Measurements from ENCODE around the gene FXR1.
"Not testable (repeated sequence)": the region's sequence is repeated elsewhere in the genome, so short reads cannot be mapped to it uniquely, and the experiment has no call there.

Gene FXR1

GRCh38 chr3:180981912-180982311 is 69.4 kb downstream of the FXR1 start:
- peaks cover 88% of the 10 kb centered on the region for H3K36me3 ChIP-seq (ENCODE audit: insufficient read depth, low read length)
- H3K4me3 ChIP-seq: no peak overlapping the region
- H3K9me3 ChIP-seq (ENCODE audit: low read depth, low read length): no peaks in the 10 kb centered on the region
- H3K9ac ChIP-seq (ENCODE audit: insufficient read length): no peak overlapping the region
- H3K27ac ChIP-seq: peak overlapping the region; percentile 65
- no peak for DNase-seq (ENCODE audit: low read depth, low spot score)
- no peak for TF ChIP-seq FOXP2 (optimal IDR thresholded peaks at IDR 0.05; ENCODE audit: control extremely low read depth, extremely low read length, insufficient read depth)
- no peak for TF ChIP-seq POLR2AphosphoS5 (IDR thresholded peaks at IDR 0.05; ENCODE audit: borderline replicate concordance, low read depth, low read length)
- no peak for TF ChIP-seq EZH2 (IDR thresholded peaks at IDR 0.05)

DNA sequence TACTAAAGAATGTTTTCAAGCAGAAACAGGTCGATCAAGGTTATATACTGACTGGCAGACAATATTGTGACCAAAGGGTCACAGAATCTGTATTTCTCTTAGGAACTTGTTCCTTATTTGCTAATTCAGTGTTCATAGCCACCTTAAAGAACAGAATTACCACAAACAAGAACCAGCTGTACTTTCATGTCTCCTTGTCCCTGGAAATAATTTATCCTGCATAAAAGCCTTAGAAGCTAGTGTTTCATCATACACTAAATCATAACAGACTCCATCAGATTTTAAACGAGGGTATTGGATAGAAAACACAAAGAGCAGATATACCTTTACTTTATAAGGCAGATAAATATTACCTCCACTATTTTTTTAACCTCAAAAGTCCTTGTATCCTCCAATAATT is 70.7 kb downstream of the FXR1 start:
- Histone ChIP-seq H3K27ac (peak overlapping the region; percentile 65), H3K36me3 (ENCODE audit: insufficient read depth, low read length) (peaks cover 87% of the 10 kb centered on the region), H3K4me3 (no peak overlapping the region), H3K9ac (ENCODE audit: insufficient read length) (no peak overlapping the region), H3K9me3 (ENCODE audit: low read depth, low read length) (no peaks in the 10 kb centered on the region)
- DNase-seq (ENCODE audit: low read depth, low spot score): no peak
- TF ChIP-seq POLR2AphosphoS5 (IDR thresholded peaks at IDR 0.05; ENCODE audit: borderline replicate concordance, low read depth, low read length) (no peak), FOXP2 (optimal IDR thresholded peaks at IDR 0.05; ENCODE audit: control extremely low read depth, extremely low read length, insufficient read depth) (no peak), EZH2 (IDR thresholded peaks at IDR 0.05) (no peak)

DNA sequence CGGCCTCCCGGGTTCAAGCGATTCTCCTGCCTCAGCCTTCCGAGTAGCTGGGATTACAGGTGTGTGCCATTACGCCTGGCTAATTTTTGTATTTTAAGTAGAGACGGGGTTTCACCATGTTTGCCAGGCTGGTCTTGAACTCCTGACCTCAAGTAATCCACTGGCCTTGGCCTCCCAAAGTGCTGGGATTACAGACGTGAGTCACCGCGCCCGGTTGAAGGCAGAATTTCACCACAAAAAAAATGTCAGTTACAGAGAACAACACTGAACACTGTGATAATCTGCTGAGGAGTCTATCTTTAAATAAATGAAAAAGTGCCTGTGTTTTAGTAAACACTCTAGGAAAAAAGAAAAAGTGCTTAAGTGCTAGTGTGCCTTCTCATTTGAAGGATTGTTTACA is 73.9 kb downstream of the FXR1 start:
- TF ChIP-seq POLR2AphosphoS5 (IDR thresholded peaks at IDR 0.05; ENCODE audit: borderline replicate concordance, low read depth, low read length): 0 out of 2 replicates have a peak, but pooled peaks have one; percentile 5

DNA sequence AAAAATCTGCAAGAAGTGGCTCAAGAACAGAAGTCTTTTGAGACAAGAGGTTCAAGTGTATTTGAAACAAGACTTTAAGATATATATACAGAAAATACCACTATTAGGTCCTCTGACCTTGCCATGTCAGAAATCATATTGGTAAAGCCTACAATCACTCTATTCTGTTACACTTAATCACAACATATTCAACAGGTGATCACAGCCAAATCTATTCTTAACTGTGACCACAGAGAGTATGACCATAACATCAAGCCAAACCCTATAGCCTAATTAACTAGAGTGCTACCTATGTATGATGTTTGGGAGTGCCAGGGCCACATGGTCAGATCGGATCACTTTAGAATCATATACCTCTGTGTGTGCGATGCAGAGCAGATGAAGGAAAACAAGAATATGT is 74.9 kb downstream of the FXR1 start:
- DNase-seq (ENCODE audit: low read depth, low spot score): no peak
- TF ChIP-seq EZH2 (IDR thresholded peaks at IDR 0.05) (no peak), FOXP2 (optimal IDR thresholded peaks at IDR 0.05; ENCODE audit: control extremely low read depth, extremely low read length, insufficient read depth) (no peak), POLR2AphosphoS5 (IDR thresholded peaks at IDR 0.05; ENCODE audit: borderline replicate concordance, low read depth, low read length) (no peak; the same call in 1 of the 2 replicates)

More for the DNA sequence above, 73.9 kb downstream of the FXR1 start:
- H3K4me3 ChIP-seq; H3K27ac ChIP-seq; DNase-seq (ENCODE audit: low read depth, low spot score); H3K9me3 ChIP-seq (ENCODE audit: low read depth, low read length); H3K9ac ChIP-seq (ENCODE audit: insufficient read length): not testable (repeated sequence)
- H3K36me3 ChIP-seq (ENCODE audit: insufficient read depth, low read length): peaks cover 59% of the 10 kb centered on the region

DNA sequence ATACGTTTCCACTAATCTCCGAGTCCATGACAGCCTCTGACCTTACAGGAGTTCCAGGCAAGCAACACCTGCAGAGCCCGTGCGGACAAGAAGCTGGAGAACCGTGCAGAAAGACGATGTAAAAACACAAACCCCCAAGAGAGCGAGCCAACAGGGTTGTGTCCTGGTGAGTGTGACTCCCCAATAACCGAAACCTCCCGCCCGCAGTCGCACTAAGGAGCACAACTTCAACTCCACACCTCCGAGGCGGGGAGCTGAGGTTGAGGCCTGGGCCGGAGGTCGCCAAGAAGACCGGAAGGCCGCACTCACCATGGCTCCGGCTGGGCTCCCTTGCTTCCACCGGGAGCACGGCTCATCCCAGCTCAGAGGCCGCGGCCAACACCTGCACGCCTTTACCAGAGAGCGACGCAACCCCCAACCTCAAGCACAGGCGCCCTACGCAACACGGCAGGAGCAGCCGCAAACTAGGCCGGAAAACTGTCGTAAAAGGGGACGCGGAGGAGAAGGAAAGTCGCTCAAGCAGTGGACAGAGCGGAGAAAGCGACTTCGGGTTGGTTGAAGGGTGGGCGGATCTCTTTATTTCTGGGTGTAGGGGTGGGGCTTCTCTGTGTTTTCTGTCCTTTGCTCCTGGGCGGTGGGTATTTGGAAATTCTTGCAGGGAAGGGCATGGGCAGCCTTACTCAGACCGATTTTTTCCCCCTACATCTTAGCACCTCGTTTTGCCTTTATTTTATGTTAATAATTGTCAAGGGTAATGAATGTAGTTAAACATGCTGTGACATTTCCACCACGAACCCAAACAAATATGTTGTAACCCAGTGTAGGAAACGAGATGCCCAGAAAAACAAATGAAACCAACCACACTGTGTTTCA is 77.1 kb downstream of the FXR1 start, which contains the start of gene DNAJC19:
Gene DNAJC19 (minus strand): TSS at position 446 of the 873 bp plus-strand sequence. CDS start 134 bp downstream, at position 312.
- Histone ChIP-seq H3K9ac (ENCODE audit: insufficient read length) (peak within 1 kb of the TSS; percentile 85), H3K9me3 (ENCODE audit: low read depth, low read length) (no peaks in the 10 kb centered on the region), H3K36me3 (ENCODE audit: insufficient read depth, low read length) (peaks cover 28% of the 10 kb centered on the region), H3K27ac (peak within 1 kb of the TSS; percentile 46; the same call in 1 of the 2 replicates), H3K4me3 (peak within 1 kb of the TSS; percentile 97)
- DNase-seq (ENCODE audit: low read depth, low spot score): peak; percentile 96
- TF ChIP-seq POLR2AphosphoS5 (IDR thresholded peaks at IDR 0.05; ENCODE audit: borderline replicate concordance, low read depth, low read length): peak; percentile 98
- TF ChIP-seq EZH2 (IDR thresholded peaks at IDR 0.05): no peak
- peak; percentile 84 for TF ChIP-seq FOXP2 (optimal IDR thresholded peaks at IDR 0.05; ENCODE audit: control extremely low read depth, extremely low read length, insufficient read depth)

More for the DNA sequence above, 74.9 kb downstream of the FXR1 start:
- Histone ChIP-seq H3K36me3 (ENCODE audit: insufficient read depth, low read length) (peaks cover 49% of the 10 kb centered on the region), H3K9me3 (ENCODE audit: low read depth, low read length) (no peaks in the 10 kb centered on the region), H3K4me3 (no peak overlapping the region), H3K27ac (peak overlapping the region; percentile 23; the same call in 1 of the 2 replicates), H3K9ac (ENCODE audit: insufficient read length) (no peak overlapping the region)

DNA sequence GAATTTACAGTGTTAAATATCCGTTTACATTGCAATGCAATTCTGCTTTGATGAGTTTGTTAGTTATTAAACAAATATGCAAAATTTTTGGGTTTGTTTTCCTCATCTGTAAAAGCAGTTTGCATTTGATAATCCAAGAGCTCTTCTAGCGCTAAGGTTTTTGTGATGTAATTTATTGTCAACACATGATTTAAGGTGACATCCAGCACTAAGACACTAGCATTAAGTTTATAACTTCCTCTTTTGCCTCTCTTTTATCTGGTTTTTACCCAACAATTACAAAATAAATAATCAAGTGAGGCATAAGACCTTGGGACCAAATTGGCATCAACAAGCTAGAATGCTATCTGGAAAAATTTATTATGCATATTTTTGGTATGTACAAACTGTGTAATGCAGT is 78.0 kb downstream of the FXR1 start:
- Histone ChIP-seq H3K9me3 (ENCODE audit: low read depth, low read length) (no peaks in the 10 kb centered on the region), H3K4me3 (peak overlapping the region; percentile 97), H3K36me3 (ENCODE audit: insufficient read depth, low read length) (peaks cover 23% of the 10 kb centered on the region), H3K9ac (ENCODE audit: insufficient read length) (peak overlapping the region; percentile 79), H3K27ac (no peak overlapping the region)
- TF ChIP-seq FOXP2 (optimal IDR thresholded peaks at IDR 0.05; ENCODE audit: control extremely low read depth, extremely low read length, insufficient read depth) (no peak), POLR2AphosphoS5 (IDR thresholded peaks at IDR 0.05; ENCODE audit: borderline replicate concordance, low read depth, low read length) (no peak), EZH2 (IDR thresholded peaks at IDR 0.05) (no peak)
- DNase-seq (ENCODE audit: low read depth, low spot score): no peak

DNA sequence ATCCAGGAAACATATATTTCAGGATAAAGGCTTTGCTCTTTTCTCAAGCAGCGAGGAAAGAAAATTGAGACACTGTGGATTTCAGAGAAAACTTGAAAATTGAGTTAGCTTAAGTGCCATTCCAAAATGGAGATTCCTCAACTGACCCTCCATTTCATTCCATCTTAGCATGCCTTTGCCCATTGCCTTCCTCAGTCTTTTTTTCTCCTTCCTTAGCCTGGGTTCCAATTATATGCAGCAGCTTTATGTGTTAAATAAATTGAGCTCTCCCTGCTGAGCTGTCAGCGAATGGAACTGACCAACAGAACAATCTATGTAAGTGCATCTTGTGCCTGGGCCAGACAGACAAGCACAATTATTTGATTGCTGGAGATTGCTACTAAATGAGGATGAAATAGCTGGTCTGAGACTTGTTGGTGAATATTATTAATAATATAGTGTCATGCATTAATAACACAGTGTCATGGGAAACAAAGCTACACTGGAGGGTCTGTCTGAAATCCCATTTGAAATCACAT is 84.0 kb downstream of the FXR1 start:
- Histone ChIP-seq H3K9me3 (ENCODE audit: low read depth, low read length) (no peaks in the 10 kb centered on the region), H3K36me3 (ENCODE audit: insufficient read depth, low read length) (no peaks in the 10 kb centered on the region), H3K9ac (ENCODE audit: insufficient read length) (no peak overlapping the region), H3K27ac (no peak overlapping the region), H3K4me3 (no peak overlapping the region)
- DNase-seq (ENCODE audit: low read depth, low spot score): no peak
- TF ChIP-seq FOXP2 (optimal IDR thresholded peaks at IDR 0.05; ENCODE audit: control extremely low read depth, extremely low read length, insufficient read depth) (no peak), POLR2AphosphoS5 (IDR thresholded peaks at IDR 0.05; ENCODE audit: borderline replicate concordance, low read depth, low read length) (no peak)

GRCh38 chr3:181002331-181002730 is 89.9 kb downstream of the FXR1 start:
- not testable (repeated sequence) for H3K9ac ChIP-seq (ENCODE audit: insufficient read length); DNase-seq (ENCODE audit: low read depth, low spot score); H3K4me3 ChIP-seq; H3K27ac ChIP-seq; H3K9me3 ChIP-seq (ENCODE audit: low read depth, low read length); H3K36me3 ChIP-seq (ENCODE audit: insufficient read depth, low read length)

GRCh38 chr3:181003469-181003868 is 91.0 kb downstream of the FXR1 start:
- not testable (repeated sequence) for H3K4me3 ChIP-seq; H3K36me3 ChIP-seq (ENCODE audit: insufficient read depth, low read length); DNase-seq (ENCODE audit: low read depth, low spot score); H3K27ac ChIP-seq; H3K9me3 ChIP-seq (ENCODE audit: low read depth, low read length); H3K9ac ChIP-seq (ENCODE audit: insufficient read length)
